Ovary (tissue), 3 donors: ENCODE results near the gene LUM.

Source experiments
- CTCF ChIP-seq, 3 donors: fragments of 450-650 bp in 2 of 3; fragments of 200-600 bp in 1 of 3; IDR thresholded peaks; one replicate each; pipeline versions ENCODE4 v1.5.1 to v1.8.0; 2016 to 2022; ENCODE audit warnings: antibody characterized with exemption in 3 of 3, mild to moderate bottlenecking in 1 of 3
- POLR2A ChIP-seq: fragments of 450-650 bp; IDR thresholded peaks from one replicate; pipeline ENCODE4 v1.6.1; 2017; ENCODE audit warnings: antibody characterized with exemption, mild to moderate bottlenecking, moderate library complexity
- donor health status: DM: no; HTN: no; CAD: no.

- no peak for TF ChIP-seq CTCF (IDR thresholded peaks at IDR 0.05)
- no peak for TF ChIP-seq POLR2A
Observed at GRCh38 chr12:91161009-91161408, 49.7 kb upstream of the LUM start.
